SH-SY5Y (cell line): ENCODE results near the gene SVOP.

Experiments used
- GATA2 ChIP-seq: IDR thresholded peaks from 2 replicates; pipeline ENCODE4 v1.6.1; 2011; ENCODE audit warnings: mild to moderate bottlenecking, low read depth, low read length
- GATA3 ChIP-seq: IDR thresholded peaks from 2 replicates; pipeline ENCODE4 v1.6.1; 2011; ENCODE audit warnings: low read depth, mild to moderate bottlenecking, low read length, moderate library complexity

SVOP gene

GRCh38 chr12:108876550-108876949, 144.3 kb downstream of the SVOP start:
- TF ChIP-seq GATA2 (no peak), GATA3 (no peak)

- TF ChIP-seq GATA2: no peak
- no peak for TF ChIP-seq GATA3
These were observed 145.0 kb downstream of the SVOP start for GRCh38 chr12:108875682-108876361.

GRCh38 chr12:108875280-108875679, 145.6 kb downstream of the SVOP start:
- no peak for TF ChIP-seq GATA2
- TF ChIP-seq GATA3: no peak

- TF ChIP-seq GATA3: no peak
- TF ChIP-seq GATA2: no peak
These were observed 152.1 kb downstream of the SVOP start for GRCh38 chr12:108868781-108869180.

GRCh38 chr12:108865169-108865568, 155.7 kb downstream of the SVOP start:
- TF ChIP-seq GATA2 (no peak), GATA3 (no peak)

GRCh38 chr12:108862588-108862959, 158.3 kb downstream of the SVOP start:
- TF ChIP-seq GATA2: no peak
- TF ChIP-seq GATA3: no peak

- TF ChIP-seq GATA3: no peak
- no peak for TF ChIP-seq GATA2
These were observed 158.8 kb downstream of the SVOP start for GRCh38 chr12:108861878-108862587.

- TF ChIP-seq GATA3 (no peak), GATA2 (no peak)
These were observed 160.4 kb downstream of the SVOP start for GRCh38 chr12:108860443-108860842.

GRCh38 chr12:108859923-108860291, 161.0 kb downstream of the SVOP start:
- TF ChIP-seq GATA3 (no peak), GATA2 (no peak)

- TF ChIP-seq GATA3 (no peak), GATA2 (no peak)
These were observed 162.4 kb downstream of the SVOP start for GRCh38 chr12:108858311-108859074.
